OCI-LY7 (cell line): ENCODE measurements around the gene HUNK. TPM values are rescaled to one million over a fixed set of nuclear protein-coding genes. Genes with fewer than 3 reads are reported as not detected.

Source experiments
- BruUV-seq: library from RNA; stranded (reverse); fragments of 400-500 nt; replicated peaks from 2 replicates; lab custom pipeline; 2021; lab: Mats Ljungman, UMichigan
- CTCF ChIA-PET: fragments of 300-600 bp; sonication (Branson Sonifier 250); formaldehyde crosslinking; loops from one replicate; lab custom pipeline; 2022; ENCODE audit warnings: antibody characterized with exemption; ENCODE audit not compliant: unreplicated experiment; lab: Charles Lee
- POLR2A ChIA-PET: fragments of 300-600 bp; sonication (Branson Sonifier 250); formaldehyde crosslinking; loops from one replicate; lab custom pipeline; 2022; ENCODE audit warnings: antibody characterized with exemption; lab: Charles Lee
- DNase-seq: peaks from one replicate; pipeline ENCODE4 v3.0.0-alpha.2; 2015; ENCODE audit warnings: low spot score
- H2AFZ ChIP-seq: fragments of 200-600 bp; sonication (generic), shearing (Covaris generic); 2 replicates; pipeline ENCODE4 v1.6.1; 2014; ENCODE audit warnings: mild to moderate bottlenecking, antibody characterized with exemption, low read length, moderate library complexity
- H3K27ac ChIP-seq: fragments of 200-600 bp; sonication (generic); 2 replicates; pipeline ENCODE4 v1.5.1; 2014; ENCODE audit warnings: mixed run types, low read depth, mild to moderate bottlenecking, moderate library complexity, low read length, inconsistent platforms; ENCODE audit not compliant: poor library complexity, severe bottlenecking
- H3K36me3 ChIP-seq: fragments of 200-600 bp; sonication (generic); 2 replicates; pipeline ENCODE4 v1.6.1; 2014; ENCODE audit warnings: mild to moderate bottlenecking, antibody characterized with exemption, low read length, moderate library complexity, mixed read lengths; ENCODE audit not compliant: insufficient read depth
- H3K4me1 ChIP-seq: fragments of 200-600 bp; sonication (generic); 2 replicates; pipeline ENCODE4 v1.5.1; 2014; ENCODE audit warnings: mild to moderate bottlenecking, low read length; ENCODE audit not compliant: insufficient read depth, poor library complexity, severe bottlenecking
- H3K4me2 ChIP-seq: fragments of 200-600 bp; sonication (generic); 2 replicates; pipeline ENCODE4 v1.6.1; 2014; ENCODE audit warnings: mild to moderate bottlenecking, low read length
- H3K4me3 ChIP-seq: fragments of 200-600 bp; sonication (generic); 2 replicates; pipeline ENCODE4 v1.5.1; 2014; ENCODE audit warnings: mild to moderate bottlenecking, low read depth, low read length; ENCODE audit not compliant: poor library complexity, severe bottlenecking
- H3K79me2 ChIP-seq: fragments of 200-600 bp; sonication (generic); 2 replicates; pipeline ENCODE4 v1.6.1; 2016; ENCODE audit warnings: low read depth, mild to moderate bottlenecking, low read length, moderate library complexity, mixed read lengths; ENCODE audit not compliant: insufficient read depth
- H3K9me2 ChIP-seq: fragments of 200-600 bp; sonication (generic); 2 replicates; pipeline ENCODE4 v1.6.1; 2016; ENCODE audit warnings: mild to moderate bottlenecking, low read length, mixed read lengths; ENCODE audit not compliant: insufficient read depth
- H3K9me3 ChIP-seq: fragments of 200-600 bp; sonication (generic); 2 replicates; pipeline ENCODE4 v1.6.1; 2014; ENCODE audit warnings: mild to moderate bottlenecking, mixed run types, low read length, mixed read lengths
- H4K20me1 ChIP-seq: fragments of 200-600 bp; sonication (generic); 2 replicates; pipeline ENCODE4 v1.6.1; 2014; ENCODE audit warnings: mild to moderate bottlenecking, antibody characterized with exemption, low read length, moderate library complexity, mixed read lengths; ENCODE audit not compliant: insufficient read depth
- EZH2phosphoT487 ChIP-seq: fragments of 200-600 bp; sonication (generic); IDR thresholded peaks from 2 replicates; pipeline ENCODE4 v1.6.1; 2018; ENCODE audit warnings: low read depth, borderline replicate concordance, mild to moderate bottlenecking, mixed run types, antibody characterized with exemption, low read length, moderate library complexity, mixed read lengths
- intact Hi-C: fragments of 100-400 bp; cut with micrococcal nuclease; formaldehyde crosslinking; loops from one replicate; pipeline ENCODE4 v1.10.0; 2022; ENCODE audit not compliant: unreplicated experiment
- total RNA-seq, 2 experiments: library from RNA; depleted of rRNA in 1 of 2; stranded (reverse); fragments of >200 nt in 1 of 2; shearing (Covaris generic) in 1 of 2; gene quantifications; 2 replicates each; pipeline ENCODE4 v1.2.3, GENCODE V29; 2014 to 2022
- TF ChIP-seq, protein P1 (sequence below): fragments of 200-600 bp; sonication (generic); conservative IDR thresholded peaks from 2 replicates; pipeline ENCODE4 v1.5.1; 2014; ENCODE audit warnings: mild to moderate bottlenecking, antibody characterized with exemption, low read length, moderate library complexity, mixed read lengths

HUNK gene
- total RNA-seq, 2 experiments from 2014 or later = 0.35 to 5.5 TPM

- POLR2A ChIA-PET = no interaction called here
These were observed 14.1 kb downstream of the HUNK start for GRCh38 chr21:31886915-31887314.

GRCh38 chr21:31887391-31887841 is 14.6 kb downstream of the HUNK start:
- no peak for DNase-seq
- POLR2A ChIA-PET = interaction anchor here (0.7 kb wide), 1 partner anchor 384 kb away, joined by 3 read pairs; no protein-coding TSS in a partner anchor
- TF ChIP-seq EZH2phosphoT487 = no peak
- TF ChIP-seq, protein P1, sequence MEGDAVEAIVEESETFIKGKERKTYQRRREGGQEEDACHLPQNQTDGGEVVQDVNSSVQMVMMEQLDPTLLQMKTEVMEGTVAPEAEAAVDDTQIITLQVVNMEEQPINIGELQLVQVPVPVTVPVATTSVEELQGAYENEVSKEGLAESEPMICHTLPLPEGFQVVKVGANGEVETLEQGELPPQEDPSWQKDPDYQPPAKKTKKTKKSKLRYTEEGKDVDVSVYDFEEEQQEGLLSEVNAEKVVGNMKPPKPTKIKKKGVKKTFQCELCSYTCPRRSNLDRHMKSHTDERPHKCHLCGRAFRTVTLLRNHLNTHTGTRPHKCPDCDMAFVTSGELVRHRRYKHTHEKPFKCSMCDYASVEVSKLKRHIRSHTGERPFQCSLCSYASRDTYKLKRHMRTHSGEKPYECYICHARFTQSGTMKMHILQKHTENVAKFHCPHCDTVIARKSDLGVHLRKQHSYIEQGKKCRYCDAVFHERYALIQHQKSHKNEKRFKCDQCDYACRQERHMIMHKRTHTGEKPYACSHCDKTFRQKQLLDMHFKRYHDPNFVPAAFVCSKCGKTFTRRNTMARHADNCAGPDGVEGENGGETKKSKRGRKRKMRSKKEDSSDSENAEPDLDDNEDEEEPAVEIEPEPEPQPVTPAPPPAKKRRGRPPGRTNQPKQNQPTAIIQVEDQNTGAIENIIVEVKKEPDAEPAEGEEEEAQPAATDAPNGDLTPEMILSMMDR = no peak
- CTCF ChIA-PET = no interaction called here
- Histone ChIP-seq H3K9me2 (no peaks in the 10 kb centered on the region), H3K4me2 (no peak overlapping the region), H3K27ac (no peak overlapping the region), H3K9me3 (no peaks in the 10 kb centered on the region), H3K4me1 (no peaks in the 10 kb centered on the region), H2AFZ (no peak overlapping the region), H3K79me2 (no peaks in the 10 kb centered on the region), H3K36me3 (no peaks in the 10 kb centered on the region), H3K4me3 (no peak overlapping the region), H4K20me1 (no peaks in the 10 kb centered on the region)
- BruUV-seq = no TSS peak
- intact Hi-C loops = no loop called here

More at GRCh38 chr21:31886915-31887314, 14.1 kb downstream of the HUNK start:
- H3K4me1 ChIP-seq = no peaks in the 10 kb centered on the region
- H3K79me2 ChIP-seq = no peaks in the 10 kb centered on the region
- H4K20me1 ChIP-seq = no peaks in the 10 kb centered on the region
- BruUV-seq = no TSS peak
- no peak overlapping the region for H3K4me2 ChIP-seq
- no peak overlapping the region for H3K27ac ChIP-seq
- no peak for DNase-seq
- no peaks in the 10 kb centered on the region for H3K36me3 ChIP-seq
- intact Hi-C loops = no loop called here
- H2AFZ ChIP-seq = no peak overlapping the region
- no peaks in the 10 kb centered on the region for H3K9me3 ChIP-seq
- no peaks in the 10 kb centered on the region for H3K9me2 ChIP-seq
- H3K4me3 ChIP-seq = no peak overlapping the region
- TF ChIP-seq, protein P1 = no peak
- no peak for TF ChIP-seq EZH2phosphoT487
- CTCF ChIA-PET = no interaction called here

DNA sequence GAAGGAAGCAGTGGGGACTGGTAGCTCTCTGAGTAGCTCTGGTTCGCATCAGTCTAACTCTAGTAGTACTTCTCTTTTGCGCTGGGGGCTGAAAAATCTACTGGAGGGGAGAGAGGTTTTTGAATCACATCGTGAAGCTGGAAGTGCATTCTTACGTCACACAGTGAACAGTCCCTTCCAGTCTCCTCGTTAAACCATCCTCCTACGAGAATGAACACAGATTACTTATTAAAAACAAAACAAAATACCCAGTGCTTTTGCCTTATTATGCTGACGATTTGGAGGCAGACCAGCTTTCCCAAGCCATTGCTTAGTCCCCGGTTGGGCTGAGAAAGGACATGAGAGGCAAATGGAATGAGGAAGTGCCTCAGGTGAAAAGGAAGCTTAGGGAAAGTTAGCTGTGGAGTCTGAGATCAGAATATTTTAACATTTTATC is 16.1 kb downstream of the HUNK start:
- ChIA-PET CTCF (no interaction called here), POLR2A (interaction anchor here (0.9 to 1.4 kb wide), 2 partner anchors 14 to 15 kb away, joined by 4 read pairs; no protein-coding TSS in a partner anchor)
- no peaks in the 10 kb centered on the region for H3K79me2 ChIP-seq
- no peaks in the 10 kb centered on the region for H3K9me2 ChIP-seq
- H3K9me3 ChIP-seq = no peaks in the 10 kb centered on the region
- H3K27ac ChIP-seq = no peak overlapping the region
- no peaks in the 10 kb centered on the region for H4K20me1 ChIP-seq
- DNase-seq = no peak
- no peaks in the 10 kb centered on the region for H3K36me3 ChIP-seq
- BruUV-seq = no TSS peak
- no peak overlapping the region for H3K4me3 ChIP-seq
- intact Hi-C loops = no loop called here
- H3K4me2 ChIP-seq = no peak overlapping the region
- H2AFZ ChIP-seq = no peak overlapping the region
- TF ChIP-seq, protein P1 = no peak
- TF ChIP-seq EZH2phosphoT487 = no peak
- H3K4me1 ChIP-seq = no peaks in the 10 kb centered on the region
